Left ventricle myocardium inferior (tissue), 1 donor: Measurements from ENCODE around the gene RPS15. TPM values are rescaled to one million over a fixed set of nuclear protein-coding genes. Genes with fewer than 3 reads are reported as not detected.
A peak's percentile ranks its signal among the peaks of the same experiment; 100 is the strongest.

Source experiments
- DNase-seq: peaks from one replicate; pipeline ENCODE4 v3.0.0-alpha.2; 2020
- H3K27ac ChIP-seq: fragments of 200-600 bp; replicated peaks from 2 replicates; pipeline ENCODE4 v1.8.0; 2021
- H3K27me3 ChIP-seq: fragments of 200-600 bp; 2 replicates; pipeline ENCODE4 v1.8.0; 2021; ENCODE audit warnings: low read depth
- H3K36me3 ChIP-seq: fragments of 200-600 bp; 2 replicates; pipeline ENCODE4 v1.8.0; 2021
- H3K4me1 ChIP-seq: fragments of 200-600 bp; 2 replicates; pipeline ENCODE4 v1.8.0; 2021
- H3K4me3 ChIP-seq: fragments of 200-600 bp; 2 replicates; pipeline ENCODE4 v1.8.0; 2021; ENCODE audit warnings: mild to moderate bottlenecking, moderate library complexity
- H3K9me3 ChIP-seq: fragments of 200-600 bp; replicated peaks from 2 replicates; pipeline ENCODE4 v1.8.0; 2021
- CTCF ChIP-seq: fragments of 200-600 bp; IDR thresholded peaks from 2 replicates; pipeline ENCODE4 v1.8.0; 2021; ENCODE audit warnings: antibody characterized with exemption, mild to moderate bottlenecking, borderline replicate concordance
- intact Hi-C: fragments of 100-400 bp; cut with micrococcal nuclease; formaldehyde crosslinking; loops from one replicate; pipeline ENCODE4 v1.11.0; 2022
- total RNA-seq: library from RNA; stranded (reverse); fragmentation: NEBNext Ultra II Directional; extraction: Animal tissue kit (Norgen Biotek cat#: 25700); gene quantifications from one replicate; pipeline ENCODE4 v1.2.1, GENCODE V29; 2021
- donor health status: DM: no; HTN: yes; CAD: no; lungs with severe emphysema.

RPS15 gene
- total RNA-seq, 1 donor from 2014 or later, result 588 TPM

- Histone ChIP-seq H3K9me3 (no peaks in the 10 kb centered on the region), H3K27me3 (no peaks in the 10 kb centered on the region), H3K4me3 (no peak overlapping the region), H3K36me3 (peaks cover 68% of the 10 kb centered on the region), H3K4me1 (peaks cover 46% of the 10 kb centered on the region), H3K27ac (no peak overlapping the region)
- TF ChIP-seq CTCF, result no peak
- DNase-seq, result no peak
- intact Hi-C loops, result no loop called here
Observed at GRCh38 chr19:1392939-1393530, 45.2 kb upstream of the RPS15 start.

GRCh38 chr19:1393841-1394240 lies 44.4 kb upstream of the RPS15 start:
- DNase-seq, result no peak
- intact Hi-C loops, result no loop called here
- no peaks in the 10 kb centered on the region for H3K27me3 ChIP-seq

GRCh38 chr19:1394252-1395193 lies 43.7 kb upstream of the RPS15 start:
- Histone ChIP-seq H3K4me3 (no peak overlapping the region), H3K27me3 (no peaks in the 10 kb centered on the region), H3K4me1 (peaks cover 34% of the 10 kb centered on the region), H3K27ac (no peak overlapping the region), H3K9me3 (no peaks in the 10 kb centered on the region), H3K36me3 (peaks cover 54% of the 10 kb centered on the region)
- TF ChIP-seq CTCF, result no peak
- no peak for DNase-seq
- intact Hi-C loops, result no loop called here

More at GRCh38 chr19:1393841-1394240, 44.4 kb upstream of the RPS15 start:
- no peak overlapping the region for H3K27ac ChIP-seq
- no peak overlapping the region for H3K4me3 ChIP-seq
- no peaks in the 10 kb centered on the region for H3K9me3 ChIP-seq
- peaks cover 38% of the 10 kb centered on the region for H3K4me1 ChIP-seq
- peaks cover 61% of the 10 kb centered on the region for H3K36me3 ChIP-seq
- no peak for TF ChIP-seq CTCF

GRCh38 chr19:1395194-1396018 lies 42.8 kb upstream of the RPS15 start:
- H3K27me3 ChIP-seq, result no peaks in the 10 kb centered on the region
- H3K27ac ChIP-seq, result peak overlapping the region; percentile 43
- intact Hi-C loops, result no loop called here
- TF ChIP-seq CTCF, result no peak
- peaks cover 42% of the 10 kb centered on the region for H3K4me1 ChIP-seq
- peaks cover 45% of the 10 kb centered on the region for H3K36me3 ChIP-seq
- no peak for DNase-seq
- no peaks in the 10 kb centered on the region for H3K9me3 ChIP-seq
- no peak overlapping the region for H3K4me3 ChIP-seq

GRCh38 chr19:1396019-1396767 lies 42.0 kb upstream of the RPS15 start:
- H3K27me3 ChIP-seq, result no peaks in the 10 kb centered on the region
- DNase-seq, result no peak
- intact Hi-C loops, result no loop called here
- H3K9me3 ChIP-seq, result no peaks in the 10 kb centered on the region
- peaks cover 50% of the 10 kb centered on the region for H3K4me1 ChIP-seq
- H3K36me3 ChIP-seq, result peaks cover 37% of the 10 kb centered on the region
- H3K27ac ChIP-seq, result peak overlapping the region; percentile 43
- peak overlapping the region; percentile 37 for H3K4me3 ChIP-seq
- TF ChIP-seq CTCF, result no peak
